Neural cell (in vitro differentiated cells): Measurements from ENCODE around the gene CENPL.

Source experiments
- EP300 ChIP-seq: fragments of 450-650 bp; conservative IDR thresholded peaks from 2 replicates; pipeline ENCODE4 v1.6.1; 2014; ENCODE audit warnings: antibody characterized with exemption, mild to moderate bottlenecking, moderate library complexity; ENCODE audit not compliant: poor library complexity, severe bottlenecking
- EZH2 ChIP-seq: fragments of 200-600, 300-800 bp; shearing (Covaris generic), sonication (generic); IDR thresholded peaks from 2 replicates; pipeline ENCODE4 v1.6.1; 2014; ENCODE audit warnings: antibody characterized with exemption, low read length, borderline replicate concordance, mild to moderate bottlenecking; ENCODE audit not compliant: insufficient read depth, poor library complexity, severe bottlenecking
- MXI1 ChIP-seq: fragments of 450-650 bp; conservative IDR thresholded peaks from 2 replicates; pipeline ENCODE4 v1.6.1; 2014; ENCODE audit warnings: antibody characterized with exemption, mild to moderate bottlenecking; ENCODE audit not compliant: poor library complexity, severe bottlenecking
- POLR2AphosphoS5 ChIP-seq: IDR thresholded peaks from 2 replicates; pipeline ENCODE4 v1.6.1; 2012
- RAD21 ChIP-seq: fragments of 450-650 bp; conservative IDR thresholded peaks from 2 replicates; pipeline ENCODE4 v1.6.1; 2014; ENCODE audit warnings: antibody characterized with exemption, mild to moderate bottlenecking, moderate library complexity
- SMC3 ChIP-seq: fragments of 450-650 bp; conservative IDR thresholded peaks from 2 replicates; pipeline ENCODE4 v1.6.1; 2014; ENCODE audit warnings: antibody characterized with exemption, mild to moderate bottlenecking, moderate library complexity; ENCODE audit not compliant: poor library complexity
- TF ChIP-seq, protein P1 (sequence below): fragments of 450-650 bp; IDR thresholded peaks from 2 replicates; pipeline ENCODE4 v1.5.1; 2014; ENCODE audit warnings: antibody characterized with exemption, mild to moderate bottlenecking, moderate library complexity; ENCODE audit not compliant: poor library complexity, severe bottlenecking

DNA sequence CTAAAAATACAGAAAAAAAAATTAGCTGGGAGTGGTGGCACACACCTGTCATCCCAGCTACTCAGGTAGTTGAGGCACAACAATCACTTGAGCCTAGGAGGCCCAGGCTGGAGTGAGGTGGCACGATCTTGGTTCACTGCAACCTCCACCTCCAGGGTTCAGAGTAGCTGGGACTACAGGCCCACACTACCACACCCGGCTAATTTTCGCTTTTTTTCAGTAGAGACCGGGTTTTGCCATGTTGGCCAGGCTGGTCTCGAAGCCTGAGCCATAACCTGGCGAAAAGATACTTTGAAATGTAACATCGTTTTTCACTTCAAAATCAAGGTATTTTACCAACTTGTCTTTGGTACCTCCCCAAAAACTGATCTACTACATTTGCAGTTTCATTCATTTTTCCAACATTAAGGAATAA lies 37.1 kb upstream of the CENPL start:
- TF ChIP-seq, protein P1, sequence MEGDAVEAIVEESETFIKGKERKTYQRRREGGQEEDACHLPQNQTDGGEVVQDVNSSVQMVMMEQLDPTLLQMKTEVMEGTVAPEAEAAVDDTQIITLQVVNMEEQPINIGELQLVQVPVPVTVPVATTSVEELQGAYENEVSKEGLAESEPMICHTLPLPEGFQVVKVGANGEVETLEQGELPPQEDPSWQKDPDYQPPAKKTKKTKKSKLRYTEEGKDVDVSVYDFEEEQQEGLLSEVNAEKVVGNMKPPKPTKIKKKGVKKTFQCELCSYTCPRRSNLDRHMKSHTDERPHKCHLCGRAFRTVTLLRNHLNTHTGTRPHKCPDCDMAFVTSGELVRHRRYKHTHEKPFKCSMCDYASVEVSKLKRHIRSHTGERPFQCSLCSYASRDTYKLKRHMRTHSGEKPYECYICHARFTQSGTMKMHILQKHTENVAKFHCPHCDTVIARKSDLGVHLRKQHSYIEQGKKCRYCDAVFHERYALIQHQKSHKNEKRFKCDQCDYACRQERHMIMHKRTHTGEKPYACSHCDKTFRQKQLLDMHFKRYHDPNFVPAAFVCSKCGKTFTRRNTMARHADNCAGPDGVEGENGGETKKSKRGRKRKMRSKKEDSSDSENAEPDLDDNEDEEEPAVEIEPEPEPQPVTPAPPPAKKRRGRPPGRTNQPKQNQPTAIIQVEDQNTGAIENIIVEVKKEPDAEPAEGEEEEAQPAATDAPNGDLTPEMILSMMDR, result no peak
- TF ChIP-seq EZH2, result no peak
- TF ChIP-seq RAD21, result no peak
- TF ChIP-seq POLR2AphosphoS5, result no peak
- no peak for TF ChIP-seq EP300
- no peak for TF ChIP-seq MXI1
- no peak for TF ChIP-seq SMC3
